ENCODE data around the gene THUMPD1.

Gene THUMPD1, protein sequence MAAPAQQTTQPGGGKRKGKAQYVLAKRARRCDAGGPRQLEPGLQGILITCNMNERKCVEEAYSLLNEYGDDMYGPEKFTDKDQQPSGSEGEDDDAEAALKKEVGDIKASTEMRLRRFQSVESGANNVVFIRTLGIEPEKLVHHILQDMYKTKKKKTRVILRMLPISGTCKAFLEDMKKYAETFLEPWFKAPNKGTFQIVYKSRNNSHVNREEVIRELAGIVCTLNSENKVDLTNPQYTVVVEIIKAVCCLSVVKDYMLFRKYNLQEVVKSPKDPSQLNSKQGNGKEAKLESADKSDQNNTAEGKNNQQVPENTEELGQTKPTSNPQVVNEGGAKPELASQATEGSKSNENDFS

DNA sequence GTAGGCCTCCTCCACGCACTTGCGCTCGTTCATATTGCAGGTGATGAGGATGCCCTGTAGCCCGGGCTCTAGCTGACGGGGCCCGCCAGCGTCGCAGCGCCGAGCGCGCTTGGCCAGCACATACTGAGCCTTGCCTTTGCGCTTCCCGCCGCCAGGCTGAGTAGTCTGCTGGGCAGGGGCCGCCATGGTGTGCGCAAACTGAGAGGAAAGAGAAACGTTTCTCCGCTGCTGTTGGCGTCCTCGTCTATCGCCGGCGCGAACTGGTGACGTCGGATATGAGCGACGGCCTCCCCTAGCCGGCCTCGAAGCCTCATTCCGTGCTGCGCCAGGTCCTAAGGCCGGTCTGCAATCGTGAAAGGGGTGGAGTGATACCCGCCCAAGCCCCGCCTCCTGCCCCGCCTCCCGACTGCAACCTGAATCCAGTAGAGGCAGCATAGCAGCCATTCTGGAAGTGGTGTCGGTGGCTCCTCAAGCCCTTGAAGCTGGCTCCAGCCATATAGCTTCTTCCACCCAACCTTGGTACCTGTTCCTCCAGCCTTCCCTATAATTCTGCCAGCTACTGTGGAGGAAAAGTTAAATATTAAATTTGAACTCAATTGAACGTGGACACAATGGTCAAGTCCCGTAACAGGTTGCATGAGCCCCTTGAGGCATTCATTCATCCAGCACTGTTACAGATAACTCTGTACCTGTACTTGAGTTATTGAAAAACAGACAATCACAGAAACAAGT is at the start of gene THUMPD1:
Gene THUMPD1, minus strand, starts transcription at position 265 of the 732 bp plus-strand sequence. Its CDS starts 79 bp downstream, at position 186.
- Histone ChIP-seq H3K4me2 (ENCODE audit: low read length) (peak within 1 kb of the TSS; percentile 82), H3K27ac (ENCODE audit: low read depth, low read length) (peak within 1 kb of the TSS; percentile 66), H3K36me3 (ENCODE audit: control insufficient read depth, low read length) (peaks cover 34% of the 10 kb centered on the region), H3K4me1 (ENCODE audit: control insufficient read depth, low read length) (peaks cover 15% of the 10 kb centered on the region), H3K79me2 (ENCODE audit: control insufficient read depth, low read length) (peaks cover 44% of the 10 kb centered on the region), H4K20me1 (ENCODE audit: control insufficient read depth, insufficient read depth, low read depth, low read length) (peaks cover 16% of the 10 kb centered on the region), H3K27me3 (ENCODE audit: control insufficient read depth, low read length) (no peaks in the 10 kb centered on the region), H3K9me2 (replicated peaks; ENCODE audit: control insufficient read depth, low read length) (no peaks in the 10 kb centered on the region), H3F3A (ENCODE audit: control insufficient read depth, insufficient read depth) (peaks cover 2% of the 10 kb centered on the region; the same call in 1 of the 2 replicates), H3K9me3 (ENCODE audit: control insufficient read depth, insufficient read depth, low read length) (no peaks in the 10 kb centered on the region), H3K4me3 (ENCODE audit: low read length) (peak within 1 kb of the TSS; percentile 91)
- TF ChIP-seq EZH2phosphoT487 (IDR thresholded peaks at IDR 0.05; ENCODE audit: borderline replicate concordance, low read length), result no peak
- TF ChIP-seq, protein P1, sequence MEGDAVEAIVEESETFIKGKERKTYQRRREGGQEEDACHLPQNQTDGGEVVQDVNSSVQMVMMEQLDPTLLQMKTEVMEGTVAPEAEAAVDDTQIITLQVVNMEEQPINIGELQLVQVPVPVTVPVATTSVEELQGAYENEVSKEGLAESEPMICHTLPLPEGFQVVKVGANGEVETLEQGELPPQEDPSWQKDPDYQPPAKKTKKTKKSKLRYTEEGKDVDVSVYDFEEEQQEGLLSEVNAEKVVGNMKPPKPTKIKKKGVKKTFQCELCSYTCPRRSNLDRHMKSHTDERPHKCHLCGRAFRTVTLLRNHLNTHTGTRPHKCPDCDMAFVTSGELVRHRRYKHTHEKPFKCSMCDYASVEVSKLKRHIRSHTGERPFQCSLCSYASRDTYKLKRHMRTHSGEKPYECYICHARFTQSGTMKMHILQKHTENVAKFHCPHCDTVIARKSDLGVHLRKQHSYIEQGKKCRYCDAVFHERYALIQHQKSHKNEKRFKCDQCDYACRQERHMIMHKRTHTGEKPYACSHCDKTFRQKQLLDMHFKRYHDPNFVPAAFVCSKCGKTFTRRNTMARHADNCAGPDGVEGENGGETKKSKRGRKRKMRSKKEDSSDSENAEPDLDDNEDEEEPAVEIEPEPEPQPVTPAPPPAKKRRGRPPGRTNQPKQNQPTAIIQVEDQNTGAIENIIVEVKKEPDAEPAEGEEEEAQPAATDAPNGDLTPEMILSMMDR (IDR thresholded peaks at IDR 0.05; ENCODE audit: low read depth, low read length, poor library complexity, severe bottlenecking), result peak; percentile 34

DNA sequence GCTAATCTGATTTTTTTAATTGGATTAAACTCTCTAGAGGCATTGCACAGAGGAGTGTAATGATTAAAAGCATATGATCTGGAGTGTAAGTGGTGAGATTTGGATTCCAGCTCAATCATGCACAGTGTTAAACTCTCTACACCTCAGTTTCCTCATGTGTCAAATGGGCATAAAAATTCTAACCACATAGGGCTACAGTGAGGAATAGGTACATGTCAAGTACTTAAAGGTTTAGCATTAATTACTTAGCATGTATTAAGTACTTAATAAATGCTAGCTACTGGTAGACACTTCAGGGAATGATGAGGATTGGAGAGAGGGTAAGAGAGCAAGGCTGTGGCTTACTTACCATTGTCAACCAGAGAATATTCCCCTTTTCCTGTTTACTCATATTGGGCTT is 47.5 kb upstream of the THUMPD1 start:
- no peaks in the 10 kb centered on the region for H3K9me3 ChIP-seq (ENCODE audit: control insufficient read depth, insufficient read depth, low read length)
- no peaks in the 10 kb centered on the region for H3K4me1 ChIP-seq (ENCODE audit: control insufficient read depth, low read length)
- no peak overlapping the region for H3K4me3 ChIP-seq (ENCODE audit: low read length)
- H3K27ac ChIP-seq (ENCODE audit: low read depth, low read length), result no peak overlapping the region
- H3K9me2 ChIP-seq (replicated peaks; ENCODE audit: control insufficient read depth, low read length), result no peaks in the 10 kb centered on the region
- H3K4me2 ChIP-seq (ENCODE audit: low read length), result no peak overlapping the region
- no peaks in the 10 kb centered on the region for H3F3A ChIP-seq (ENCODE audit: control insufficient read depth, insufficient read depth)
- no peaks in the 10 kb centered on the region for H3K36me3 ChIP-seq (ENCODE audit: control insufficient read depth, low read length)
- H3K79me2 ChIP-seq (ENCODE audit: control insufficient read depth, low read length), result no peaks in the 10 kb centered on the region
- no peaks in the 10 kb centered on the region for H4K20me1 ChIP-seq (ENCODE audit: control insufficient read depth, insufficient read depth, low read depth, low read length)
- H3K27me3 ChIP-seq (ENCODE audit: control insufficient read depth, low read length), result no peaks in the 10 kb centered on the region
- TF ChIP-seq, protein P1 (IDR thresholded peaks at IDR 0.05; ENCODE audit: low read depth, low read length, poor library complexity, severe bottlenecking), result no peak
- TF ChIP-seq EZH2phosphoT487 (IDR thresholded peaks at IDR 0.05; ENCODE audit: borderline replicate concordance, low read length), result no peak

- no peaks in the 10 kb centered on the region for H3K79me2 ChIP-seq (ENCODE audit: control insufficient read depth, low read length)
- H3K27me3 ChIP-seq (ENCODE audit: control insufficient read depth, low read length), result no peaks in the 10 kb centered on the region
- TF ChIP-seq EZH2phosphoT487 (IDR thresholded peaks at IDR 0.05; ENCODE audit: borderline replicate concordance, low read length), result no peak
- TF ChIP-seq, protein P1 (IDR thresholded peaks at IDR 0.05; ENCODE audit: low read depth, low read length, poor library complexity, severe bottlenecking), result no peak
- no peaks in the 10 kb centered on the region for H4K20me1 ChIP-seq (ENCODE audit: control insufficient read depth, insufficient read depth, low read depth, low read length)
- H3F3A ChIP-seq (ENCODE audit: control insufficient read depth, insufficient read depth), result no peaks in the 10 kb centered on the region
- no peak overlapping the region for H3K4me3 ChIP-seq (ENCODE audit: low read length)
- H3K9me3 ChIP-seq (ENCODE audit: control insufficient read depth, insufficient read depth, low read length), result no peaks in the 10 kb centered on the region
- H3K4me2 ChIP-seq (ENCODE audit: low read length), result no peak overlapping the region
- no peaks in the 10 kb centered on the region for H3K36me3 ChIP-seq (ENCODE audit: control insufficient read depth, low read length)
- no peaks in the 10 kb centered on the region for H3K4me1 ChIP-seq (ENCODE audit: control insufficient read depth, low read length)
- no peak overlapping the region for H3K27ac ChIP-seq (ENCODE audit: low read depth, low read length)
- no peaks in the 10 kb centered on the region for H3K9me2 ChIP-seq (replicated peaks; ENCODE audit: control insufficient read depth, low read length)
Measured at GRCh38 chr16:20784204-20784603, 42.6 kb upstream of the THUMPD1 start.
